Upper lobe of right lung (tissue), 1 donor: ENCODE measurements around the gene SPDYA. TPM values are rescaled to one million over a fixed set of nuclear protein-coding genes. Genes with fewer than 3 reads are reported as not detected.

Experiments used
- ATAC-seq: fragments of 200-7000 bp; cut with Tn5 transposase; one replicate; pipeline ENCODE4 v1.9.1; 2020; ENCODE audit warnings: mild to moderate bottlenecking, moderate library complexity
- DNase-seq: peaks from one replicate; pipeline ENCODE4 v3.0.0-alpha.2; 2020
- H3K27ac ChIP-seq: fragments of 200-600 bp; one replicate; pipeline ENCODE4 v1.8.0; 2022
- H3K27me3 ChIP-seq: fragments of 200-600 bp; one replicate; pipeline ENCODE4 v1.8.0; 2022; ENCODE audit warnings: mild to moderate bottlenecking
- H3K36me3 ChIP-seq: fragments of 200-600 bp; one replicate; pipeline ENCODE4 v1.8.0; 2022
- H3K4me1 ChIP-seq: fragments of 200-600 bp; one replicate; pipeline ENCODE4 v1.8.0; 2022
- H3K4me3 ChIP-seq: fragments of 200-600 bp; one replicate; pipeline ENCODE4 v1.8.0; 2022; ENCODE audit warnings: mild to moderate bottlenecking
- H3K9me3 ChIP-seq: fragments of 200-600 bp; one replicate; pipeline ENCODE4 v1.8.0; 2022
- CTCF ChIP-seq: fragments of 200-600 bp; IDR thresholded peaks from one replicate; pipeline ENCODE4 v1.8.0; 2022; ENCODE audit warnings: antibody characterized with exemption
- intact Hi-C: fragments of 100-400 bp; cut with DNase I; formaldehyde crosslinking; loops from one replicate; pipeline ENCODE4 v1.11.0; 2022
- total RNA-seq: library from RNA; stranded (reverse); fragmentation: NEBNext Ultra II Directional; extraction: Animal tissue kit (Norgen Biotek cat#: 25700); gene quantifications from one replicate; pipeline ENCODE4 v1.2.1, GENCODE V29; 2021
- donor health status: DM: no; HTN: yes; CAD: no; lungs with severe emphysema.

The SPDYA gene
- total RNA-seq, 1 donor from 2014 or later: 1.5 TPM

GRCh38 chr2:28828382-28828781, 17.7 kb downstream of the SPDYA start:
- H3K36me3 ChIP-seq: no peaks in the 10 kb centered on the region
- intact Hi-C loops: no loop called here
- no peak overlapping the region for H3K27ac ChIP-seq
- H3K27me3 ChIP-seq: no peaks in the 10 kb centered on the region
- H3K4me3 ChIP-seq: no peak overlapping the region
- ATAC-seq (no peak), DNase-seq (no peak)
- no peaks in the 10 kb centered on the region for H3K9me3 ChIP-seq
- no peaks in the 10 kb centered on the region for H3K4me1 ChIP-seq
- TF ChIP-seq CTCF: no peak

GRCh38 chr2:28833740-28834470, 23.3 kb downstream of the SPDYA start:
- no peak overlapping the region for H3K27ac ChIP-seq
- H3K27me3 ChIP-seq: no peaks in the 10 kb centered on the region
- TF ChIP-seq CTCF: no peak
- H3K36me3 ChIP-seq: no peaks in the 10 kb centered on the region
- intact Hi-C loops: no loop called here
- H3K4me3 ChIP-seq: no peak overlapping the region
- DNase-seq (no peak), ATAC-seq (peak; percentile 39)
- no peaks in the 10 kb centered on the region for H3K4me1 ChIP-seq
- H3K9me3 ChIP-seq: no peaks in the 10 kb centered on the region

DNA sequence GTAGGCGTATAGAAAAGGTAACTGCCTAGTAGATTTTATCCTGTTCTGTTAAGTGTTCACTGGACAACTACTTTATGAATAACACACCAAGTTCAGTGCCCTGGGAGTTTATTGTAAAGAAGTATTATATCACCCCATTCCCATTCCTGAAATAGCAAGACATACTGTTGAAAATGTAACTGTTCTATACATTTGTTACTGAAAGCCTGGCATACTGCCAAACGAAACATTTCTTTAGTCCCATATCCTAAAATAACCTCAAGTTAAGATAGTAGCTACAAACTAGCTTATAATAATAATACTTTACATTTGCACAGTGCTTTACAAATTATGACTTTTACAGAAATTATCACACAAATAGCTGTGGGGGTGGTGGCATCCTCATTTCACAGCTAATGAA, 25.1 kb downstream of the SPDYA start:
- Histone ChIP-seq H3K4me3 (no peak overlapping the region), H3K27ac (no peak overlapping the region), H3K4me1 (no peaks in the 10 kb centered on the region), H3K27me3 (no peaks in the 10 kb centered on the region), H3K36me3 (no peaks in the 10 kb centered on the region), H3K9me3 (no peaks in the 10 kb centered on the region)
- no peak for TF ChIP-seq CTCF
- DNase-seq (no peak), ATAC-seq (no peak)
- intact Hi-C loops: no loop called here

DNA sequence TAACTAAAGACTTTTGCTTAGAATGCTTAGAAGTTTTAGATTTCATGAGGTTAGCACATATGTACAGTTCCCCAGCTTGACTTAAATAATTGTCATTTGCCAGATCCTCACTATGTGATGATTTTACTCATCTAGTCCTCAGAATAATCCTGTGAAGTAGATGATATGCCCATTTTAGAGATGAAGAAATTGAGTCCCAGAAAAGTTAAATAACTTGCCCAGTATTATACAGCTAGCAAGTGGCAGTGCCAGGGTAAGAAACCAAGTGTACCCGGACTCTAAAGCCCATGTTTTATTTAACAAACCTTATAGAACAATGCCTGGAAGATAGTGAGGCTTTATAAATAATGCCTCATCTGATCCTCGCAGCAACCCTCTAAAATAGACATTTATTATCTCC, 28.3 kb downstream of the SPDYA start:
- Histone ChIP-seq H3K4me3 (no peak overlapping the region), H3K27me3 (no peaks in the 10 kb centered on the region), H3K4me1 (no peaks in the 10 kb centered on the region), H3K9me3 (no peaks in the 10 kb centered on the region), H3K36me3 (no peaks in the 10 kb centered on the region), H3K27ac (no peak overlapping the region)
- no peak for DNase-seq
- ATAC-seq: no peak
- intact Hi-C loops: no loop called here
- no peak for TF ChIP-seq CTCF

DNA sequence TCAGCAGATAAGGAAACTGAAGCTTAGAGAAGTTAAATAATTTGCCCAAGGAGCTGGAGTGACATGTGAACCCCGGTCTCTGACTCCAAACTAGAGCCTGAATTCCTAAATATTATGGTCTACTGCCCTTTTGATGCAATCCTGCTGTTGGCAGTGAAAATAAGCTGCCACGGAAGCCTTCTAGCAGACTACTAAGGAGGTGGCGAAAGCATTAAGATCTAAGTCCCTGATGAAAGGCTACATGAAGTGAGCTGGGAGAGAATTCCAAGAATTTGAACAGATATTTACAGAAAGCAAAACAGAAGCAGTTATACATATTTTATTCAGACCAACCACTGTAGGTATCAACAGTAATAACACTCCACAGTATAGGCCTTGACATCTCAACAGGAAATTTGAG, 31.4 kb downstream of the SPDYA start:
- Histone ChIP-seq H3K27me3 (no peaks in the 10 kb centered on the region), H3K36me3 (no peaks in the 10 kb centered on the region), H3K4me1 (no peaks in the 10 kb centered on the region), H3K27ac (no peak overlapping the region), H3K4me3 (no peak overlapping the region), H3K9me3 (no peaks in the 10 kb centered on the region)
- TF ChIP-seq CTCF: no peak
- intact Hi-C loops: no loop called here
- DNase-seq (no peak), ATAC-seq (no peak)

- DNase-seq: no peak
- ATAC-seq: no peak
- no peaks in the 10 kb centered on the region for H3K9me3 ChIP-seq
- intact Hi-C loops: no loop called here
- H3K27ac ChIP-seq: no peak overlapping the region
- TF ChIP-seq CTCF: no peak
- H3K36me3 ChIP-seq: peaks cover 26% of the 10 kb centered on the region
- no peaks in the 10 kb centered on the region for H3K4me1 ChIP-seq
- no peaks in the 10 kb centered on the region for H3K27me3 ChIP-seq
- no peak overlapping the region for H3K4me3 ChIP-seq
Measured at GRCh38 chr2:28855193-28855592, 44.6 kb downstream of the SPDYA start.
